ENCODE data around the gene FANCB. TPM values are rescaled to one million over a fixed set of nuclear protein-coding genes. Genes with fewer than 3 reads are reported as not detected.
A peak's percentile ranks its signal among the peaks of the same experiment; 100 is the strongest.

FANCB gene
- total and polyA plus RNA-seq, 4 donors: 1.1 to 12.8 (median 3.2) TPM

DNA sequence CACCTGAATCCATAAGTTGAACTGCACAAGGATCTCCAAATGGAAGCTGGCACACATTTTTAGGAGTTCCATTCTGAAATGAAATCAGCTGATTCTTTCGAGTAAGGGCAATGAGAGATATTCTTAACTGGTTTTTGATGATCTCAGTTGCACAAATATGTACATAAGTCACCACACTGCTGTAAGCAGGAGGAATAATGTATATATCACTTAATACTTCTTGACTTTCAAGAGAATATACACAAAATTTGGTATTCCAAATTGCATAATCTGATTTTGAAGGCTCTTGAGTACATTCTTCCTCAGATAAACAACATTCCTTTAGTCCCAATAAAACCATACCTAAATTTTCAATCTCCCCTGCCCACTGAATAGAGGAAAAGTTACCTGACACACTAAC is 8.2 kb downstream of the FANCB start:
- DNase-seq (ENCODE audit: low read depth in 4 of 6, low spot score in 6 of 6): no peak
- peak overlapping the region; percentile 64 for H3K27ac ChIP-seq (ENCODE audit: low read depth, low read length)
- WGBS (ENCODE audit: insufficient coverage): no CpG with 5 or more reads among the region's 1 CpG

DNA sequence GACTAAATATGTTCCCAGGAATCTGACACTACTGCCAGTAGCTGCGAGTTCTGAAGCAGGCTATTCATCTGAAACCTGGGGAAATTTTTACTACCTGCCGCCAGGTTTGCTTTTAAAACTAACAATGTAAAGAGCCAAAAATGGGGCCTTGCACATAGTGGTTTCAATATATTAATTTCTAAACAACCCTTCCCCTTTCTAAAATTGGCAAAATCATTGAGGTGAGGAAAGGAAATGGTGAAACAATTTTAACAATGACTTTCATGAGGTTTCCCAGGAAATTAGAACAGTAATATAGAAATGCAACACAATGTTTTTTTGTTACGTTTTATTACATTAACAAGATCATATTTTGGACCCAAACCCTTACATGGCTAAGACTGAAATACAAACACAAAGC is 21.3 kb downstream of the FANCB start:
- no peak for DNase-seq (ENCODE audit: low read depth in 4 of 6, low spot score in 6 of 6)

More for the DNA sequence above, 8.2 kb downstream of the FANCB start:
- Histone ChIP-seq H3K4me3 (ENCODE audit: low read depth, low read length) (no peak overlapping the region), H3K4me1 (ENCODE audit: control insufficient read depth, insufficient read depth, low read length) (no peaks in the 10 kb centered on the region), H3K36me3 (ENCODE audit: control insufficient read depth, insufficient read depth, low read length) (no peaks in the 10 kb centered on the region), H3K27me3 (ENCODE audit: control insufficient read depth, insufficient read depth, low read length) (no peaks in the 10 kb centered on the region), H3K9me3 (ENCODE audit: control insufficient read depth, insufficient read depth, low read length) (no peaks in the 10 kb centered on the region)

GRCh38 chrX:14843666-14844065 is 29.2 kb downstream of the FANCB start:
- WGBS (ENCODE audit: insufficient coverage): no CpG with 5 or more reads among the region's 4 CpGs
- Histone ChIP-seq H3K27ac (ENCODE audit: low read depth, low read length) (no peak overlapping the region), H3K27me3 (ENCODE audit: control insufficient read depth, insufficient read depth, low read length) (peaks cover 10% of the 10 kb centered on the region), H3K4me3 (ENCODE audit: low read depth, low read length) (no peak overlapping the region), H3K9me3 (ENCODE audit: control insufficient read depth, insufficient read depth, low read length) (no peaks in the 10 kb centered on the region), H3K36me3 (ENCODE audit: control insufficient read depth, insufficient read depth, low read length) (no peaks in the 10 kb centered on the region), H3K4me1 (ENCODE audit: control insufficient read depth, insufficient read depth, low read length) (no peaks in the 10 kb centered on the region)
- no peak for DNase-seq (ENCODE audit: low read depth in 4 of 6, low spot score in 6 of 6)

More for the DNA sequence above, 21.3 kb downstream of the FANCB start:
- no peaks in the 10 kb centered on the region for H3K4me1 ChIP-seq (ENCODE audit: control insufficient read depth, insufficient read depth, low read length)
- H3K36me3 ChIP-seq (ENCODE audit: control insufficient read depth, insufficient read depth, low read length): no peaks in the 10 kb centered on the region
- no peak overlapping the region for H3K27ac ChIP-seq (ENCODE audit: low read depth, low read length)
- H3K4me3 ChIP-seq (ENCODE audit: low read depth, low read length): no peak overlapping the region
- no CpG with 5 or more reads among the region's 3 CpGs for WGBS (ENCODE audit: insufficient coverage)
- H3K9me3 ChIP-seq (ENCODE audit: control insufficient read depth, insufficient read depth, low read length): no peaks in the 10 kb centered on the region
- H3K27me3 ChIP-seq (ENCODE audit: control insufficient read depth, insufficient read depth, low read length): no peaks in the 10 kb centered on the region

- no peaks in the 10 kb centered on the region for H3K9me3 ChIP-seq (ENCODE audit: control insufficient read depth, insufficient read depth, low read length)
- H3K4me1 ChIP-seq (ENCODE audit: control insufficient read depth, insufficient read depth, low read length): no peaks in the 10 kb centered on the region
- peaks cover 6% of the 10 kb centered on the region for H3K27me3 ChIP-seq (ENCODE audit: control insufficient read depth, insufficient read depth, low read length)
- H3K36me3 ChIP-seq (ENCODE audit: control insufficient read depth, insufficient read depth, low read length): no peaks in the 10 kb centered on the region
- H3K27ac ChIP-seq (ENCODE audit: low read depth, low read length): no peak overlapping the region
- no peak overlapping the region for H3K4me3 ChIP-seq (ENCODE audit: low read depth, low read length)
- no peak for DNase-seq (ENCODE audit: low read depth in 4 of 6, low spot score in 6 of 6)
- 100% methylated on average over 1 of the region's 2 CpGs for WGBS (ENCODE audit: insufficient coverage)
Observed at GRCh38 chrX:14837155-14837554, 35.7 kb downstream of the FANCB start.

GRCh38 chrX:14832586-14832985 is 40.3 kb downstream of the FANCB start:
- Histone ChIP-seq H3K27me3 (ENCODE audit: control insufficient read depth, insufficient read depth, low read length) (no peaks in the 10 kb centered on the region), H3K27ac (ENCODE audit: low read depth, low read length) (no peak overlapping the region), H3K9me3 (ENCODE audit: control insufficient read depth, insufficient read depth, low read length) (peaks cover 1% of the 10 kb centered on the region), H3K4me1 (ENCODE audit: control insufficient read depth, insufficient read depth, low read length) (no peaks in the 10 kb centered on the region), H3K4me3 (ENCODE audit: low read depth, low read length) (no peak overlapping the region), H3K36me3 (ENCODE audit: control insufficient read depth, insufficient read depth, low read length) (no peaks in the 10 kb centered on the region)
- no peak for DNase-seq (ENCODE audit: low read depth in 4 of 6, low spot score in 6 of 6)

- Histone ChIP-seq H3K27ac (ENCODE audit: low read depth, low read length) (no peak overlapping the region), H3K9me3 (ENCODE audit: control insufficient read depth, insufficient read depth, low read length) (peaks cover 1% of the 10 kb centered on the region), H3K4me1 (ENCODE audit: control insufficient read depth, insufficient read depth, low read length) (no peaks in the 10 kb centered on the region), H3K36me3 (ENCODE audit: control insufficient read depth, insufficient read depth, low read length) (no peaks in the 10 kb centered on the region), H3K27me3 (ENCODE audit: control insufficient read depth, insufficient read depth, low read length) (no peaks in the 10 kb centered on the region), H3K4me3 (ENCODE audit: low read depth, low read length) (no peak overlapping the region)
- 86% methylated on average over 2 of the region's 2 CpGs for WGBS (ENCODE audit: insufficient coverage)
- no peak for DNase-seq (ENCODE audit: low read depth in 4 of 6, low spot score in 6 of 6)
Observed at GRCh38 chrX:14832151-14832550, 40.7 kb downstream of the FANCB start.

DNA sequence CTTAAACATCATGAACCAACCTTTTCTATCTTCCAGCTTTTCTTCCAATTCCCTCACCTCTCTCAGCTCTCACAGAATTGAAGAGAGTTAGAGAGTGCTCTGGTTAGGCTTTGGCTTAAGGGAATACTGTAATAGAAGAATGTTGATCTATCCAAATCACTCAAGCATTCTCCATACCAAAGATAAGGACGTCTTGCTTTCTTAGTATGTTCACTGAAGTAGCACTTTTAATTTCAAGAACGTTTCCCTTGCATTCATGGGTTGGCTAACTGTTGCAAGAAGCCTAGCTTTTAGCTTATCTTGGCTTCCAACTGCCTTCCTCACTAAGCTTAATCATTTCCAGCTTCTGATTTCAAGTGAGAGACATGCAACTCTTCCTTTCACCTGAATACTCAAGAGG is 43.2 kb downstream of the FANCB start:
- H3K4me1 ChIP-seq (ENCODE audit: control insufficient read depth, insufficient read depth, low read length): no peaks in the 10 kb centered on the region
- no peaks in the 10 kb centered on the region for H3K27me3 ChIP-seq (ENCODE audit: control insufficient read depth, insufficient read depth, low read length)
- WGBS (ENCODE audit: insufficient coverage): no CpG with 5 or more reads among the region's 2 CpGs
- H3K4me3 ChIP-seq (ENCODE audit: low read depth, low read length): no peak overlapping the region
- no peak overlapping the region for H3K27ac ChIP-seq (ENCODE audit: low read depth, low read length)
- DNase-seq (ENCODE audit: low read depth in 4 of 6, low spot score in 6 of 6): no peak
- no peaks in the 10 kb centered on the region for H3K36me3 ChIP-seq (ENCODE audit: control insufficient read depth, insufficient read depth, low read length)
- peaks cover 1% of the 10 kb centered on the region for H3K9me3 ChIP-seq (ENCODE audit: control insufficient read depth, insufficient read depth, low read length)

DNA sequence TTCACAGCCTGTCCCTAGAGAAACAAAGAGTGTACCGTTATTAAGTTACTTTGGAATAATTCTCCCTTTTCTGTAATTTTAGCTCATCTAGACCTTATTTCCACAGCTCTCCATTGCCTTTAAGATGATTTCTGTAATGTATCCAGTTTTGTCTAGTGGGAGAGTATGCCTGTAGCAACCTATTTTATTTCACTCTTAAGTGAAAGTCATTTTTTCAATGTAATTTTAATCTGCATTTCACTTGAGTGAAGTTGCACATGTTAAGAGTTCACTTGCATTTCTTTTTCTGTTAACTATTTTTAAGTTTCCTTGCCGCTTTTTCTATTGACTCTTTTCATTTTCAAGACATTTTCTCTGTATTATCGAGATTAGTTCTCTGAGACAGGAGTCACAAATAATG is 46.5 kb downstream of the FANCB start:
- no peak for DNase-seq (ENCODE audit: low read depth in 4 of 6, low spot score in 6 of 6)
- Histone ChIP-seq H3K27me3 (ENCODE audit: control insufficient read depth, insufficient read depth, low read length) (no peaks in the 10 kb centered on the region), H3K27ac (ENCODE audit: low read depth, low read length) (no peak overlapping the region), H3K36me3 (ENCODE audit: control insufficient read depth, insufficient read depth, low read length) (no peaks in the 10 kb centered on the region), H3K9me3 (ENCODE audit: control insufficient read depth, insufficient read depth, low read length) (peaks cover 1% of the 10 kb centered on the region), H3K4me3 (ENCODE audit: low read depth, low read length) (no peak overlapping the region), H3K4me1 (ENCODE audit: control insufficient read depth, insufficient read depth, low read length) (no peaks in the 10 kb centered on the region)
- WGBS (ENCODE audit: insufficient coverage): no CpG with 5 or more reads among the region's 3 CpGs

- peak in 1 of 6 donors; percentile 2 for DNase-seq (ENCODE audit: low read depth in 4 of 6, low spot score in 6 of 6)
- Histone ChIP-seq H3K36me3 (ENCODE audit: control insufficient read depth, insufficient read depth, low read length) (no peaks in the 10 kb centered on the region), H3K4me3 (ENCODE audit: low read depth, low read length) (no peak overlapping the region), H3K9me3 (ENCODE audit: control insufficient read depth, insufficient read depth, low read length) (peaks cover 1% of the 10 kb centered on the region), H3K27me3 (ENCODE audit: control insufficient read depth, insufficient read depth, low read length) (no peaks in the 10 kb centered on the region), H3K27ac (ENCODE audit: low read depth, low read length) (no peak overlapping the region), H3K4me1 (ENCODE audit: control insufficient read depth, insufficient read depth, low read length) (no peaks in the 10 kb centered on the region)
Observed at GRCh38 chrX:14825851-14826250, 47.0 kb downstream of the FANCB start.

DNA sequence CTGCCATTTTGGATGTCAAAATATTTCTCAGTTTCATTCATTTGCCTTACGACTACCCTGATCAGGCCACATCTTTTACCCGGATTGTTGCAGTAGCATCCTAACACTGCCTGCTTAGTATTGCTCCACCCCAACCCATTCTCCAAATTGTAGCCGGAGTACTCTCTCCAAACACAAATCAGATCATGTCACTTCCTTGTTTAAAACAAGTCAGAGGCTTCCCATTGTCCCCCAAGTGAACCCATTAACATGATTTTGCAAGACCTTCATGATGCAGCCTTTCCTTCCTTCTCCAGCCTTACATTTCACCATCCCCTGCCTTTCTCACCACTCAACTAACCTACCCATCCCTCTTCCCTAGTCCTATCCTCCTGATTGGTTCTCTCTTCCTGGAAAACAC is 53.1 kb downstream of the FANCB start:
- Histone ChIP-seq H3K27me3 (ENCODE audit: control insufficient read depth, insufficient read depth, low read length) (no peaks in the 10 kb centered on the region), H3K36me3 (ENCODE audit: control insufficient read depth, insufficient read depth, low read length) (no peaks in the 10 kb centered on the region), H3K4me3 (ENCODE audit: low read depth, low read length) (no peak overlapping the region), H3K4me1 (ENCODE audit: control insufficient read depth, insufficient read depth, low read length) (no peaks in the 10 kb centered on the region), H3K9me3 (ENCODE audit: control insufficient read depth, insufficient read depth, low read length) (no peaks in the 10 kb centered on the region), H3K27ac (ENCODE audit: low read depth, low read length) (no peak overlapping the region)
- 90% methylated on average over 3 of the region's 3 CpGs for WGBS (ENCODE audit: insufficient coverage)
- DNase-seq (ENCODE audit: low read depth in 4 of 6, low spot score in 6 of 6): no peak

Measured in spinal cord (tissue), 10 donors.